ENCODE data around the gene TMEM212.
A peak's percentile ranks its signal among the peaks of the same experiment; 100 is the strongest.

TMEM212 gene

DNA sequence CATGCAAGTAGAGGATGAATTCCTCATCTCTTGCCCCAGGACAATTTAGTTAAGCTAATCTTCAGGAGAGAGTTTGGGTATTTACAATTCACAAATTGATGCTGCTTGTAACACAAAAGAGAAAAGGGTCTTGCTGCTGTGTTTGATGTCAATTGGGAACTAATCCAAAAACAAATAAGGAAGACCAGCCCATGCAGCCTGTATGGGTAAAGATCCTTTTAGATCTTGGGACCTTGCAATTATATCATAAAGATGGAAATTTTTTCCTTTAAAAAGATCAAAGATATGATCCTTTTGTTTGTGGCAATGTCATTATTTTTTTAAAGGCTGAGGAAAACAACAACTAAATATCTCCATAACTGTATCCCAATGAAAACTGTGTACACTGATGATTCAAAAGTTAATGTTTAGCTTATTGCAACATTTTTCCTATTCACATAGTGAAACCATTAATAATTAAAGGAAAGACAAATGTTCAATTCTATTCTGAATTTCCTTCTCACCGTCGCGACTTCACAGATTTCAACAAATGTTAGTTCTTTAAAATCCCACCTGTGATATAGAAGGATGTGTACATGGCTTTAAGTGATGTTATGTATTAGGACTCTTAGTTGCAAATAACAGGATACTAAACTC lies 40.2 kb downstream of the TMEM212 start:
- no peak for DNase-seq (ENCODE audit: low read depth)
- TF ChIP-seq, protein P1, sequence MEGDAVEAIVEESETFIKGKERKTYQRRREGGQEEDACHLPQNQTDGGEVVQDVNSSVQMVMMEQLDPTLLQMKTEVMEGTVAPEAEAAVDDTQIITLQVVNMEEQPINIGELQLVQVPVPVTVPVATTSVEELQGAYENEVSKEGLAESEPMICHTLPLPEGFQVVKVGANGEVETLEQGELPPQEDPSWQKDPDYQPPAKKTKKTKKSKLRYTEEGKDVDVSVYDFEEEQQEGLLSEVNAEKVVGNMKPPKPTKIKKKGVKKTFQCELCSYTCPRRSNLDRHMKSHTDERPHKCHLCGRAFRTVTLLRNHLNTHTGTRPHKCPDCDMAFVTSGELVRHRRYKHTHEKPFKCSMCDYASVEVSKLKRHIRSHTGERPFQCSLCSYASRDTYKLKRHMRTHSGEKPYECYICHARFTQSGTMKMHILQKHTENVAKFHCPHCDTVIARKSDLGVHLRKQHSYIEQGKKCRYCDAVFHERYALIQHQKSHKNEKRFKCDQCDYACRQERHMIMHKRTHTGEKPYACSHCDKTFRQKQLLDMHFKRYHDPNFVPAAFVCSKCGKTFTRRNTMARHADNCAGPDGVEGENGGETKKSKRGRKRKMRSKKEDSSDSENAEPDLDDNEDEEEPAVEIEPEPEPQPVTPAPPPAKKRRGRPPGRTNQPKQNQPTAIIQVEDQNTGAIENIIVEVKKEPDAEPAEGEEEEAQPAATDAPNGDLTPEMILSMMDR (IDR thresholded peaks at IDR 0.05; ENCODE audit: insufficient read depth, low read depth, low read length, missing control alignments) = no peak
- no peak overlapping the region for H3K4me3 ChIP-seq (ENCODE audit: low read length)

GRCh38 chr3:171883893-171884279 lies 40.7 kb downstream of the TMEM212 start:
- H3K4me3 ChIP-seq (ENCODE audit: low read length) = no peak overlapping the region
- DNase-seq (ENCODE audit: low read depth) = no peak
- TF ChIP-seq, protein P1 (IDR thresholded peaks at IDR 0.05; ENCODE audit: insufficient read depth, low read depth, low read length, missing control alignments) = no peak

DNA sequence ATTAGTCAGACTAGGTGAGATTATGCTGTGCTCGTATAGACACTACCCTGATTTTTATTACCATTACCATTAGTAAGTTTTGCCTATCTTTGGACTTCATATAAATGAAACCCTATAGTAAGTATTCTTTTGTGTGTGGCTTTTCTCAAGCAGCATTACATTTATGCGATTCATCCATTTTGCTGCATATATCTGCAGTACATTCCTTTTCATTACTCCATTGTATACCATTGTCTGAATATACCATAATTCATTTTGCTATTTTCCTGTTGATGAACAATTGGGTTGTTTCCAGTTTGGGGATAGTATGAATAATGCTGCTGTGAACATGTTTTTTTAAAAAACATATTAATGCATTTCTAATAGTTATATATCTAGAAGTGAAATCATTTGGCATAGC lies 45.3 kb downstream of the TMEM212 start:
- TF ChIP-seq, protein P1 (IDR thresholded peaks at IDR 0.05; ENCODE audit: insufficient read depth, low read depth, low read length, missing control alignments) = no peak
- no peak overlapping the region for H3K4me3 ChIP-seq (ENCODE audit: low read length)
- peak; percentile 15 for DNase-seq (ENCODE audit: low read depth)

DNA sequence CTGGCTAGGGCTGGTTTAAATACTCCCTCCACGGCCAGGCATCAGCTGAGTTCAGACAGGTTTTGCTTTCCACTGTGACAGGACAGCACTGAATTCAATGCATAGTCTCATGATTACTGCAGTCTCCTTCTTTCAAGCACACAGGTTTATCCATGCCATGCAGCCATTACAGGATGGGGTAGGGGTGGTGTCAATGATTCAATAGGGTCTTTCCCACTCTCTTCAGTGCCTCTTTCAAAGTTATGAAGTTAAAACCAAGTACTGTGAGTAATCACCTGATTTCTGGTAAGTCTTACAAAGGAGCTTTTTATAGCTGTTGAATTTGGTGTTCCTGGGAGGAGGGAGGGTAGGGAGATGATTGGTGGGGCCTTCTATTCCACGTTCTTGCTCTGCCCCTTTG lies 47.2 kb downstream of the TMEM212 start:
- TF ChIP-seq, protein P1 (IDR thresholded peaks at IDR 0.05; ENCODE audit: insufficient read depth, low read depth, low read length, missing control alignments) = no peak
- H3K4me3 ChIP-seq (ENCODE audit: low read length) = no peak overlapping the region

GRCh38 chr3:171892457-171892856 lies 49.3 kb downstream of the TMEM212 start:
- TF ChIP-seq, protein P1 (IDR thresholded peaks at IDR 0.05; ENCODE audit: insufficient read depth, low read depth, low read length, missing control alignments) = no peak
- no peak overlapping the region for H3K4me3 ChIP-seq (ENCODE audit: low read length)
- DNase-seq (ENCODE audit: low read depth) = no peak

More for the DNA sequence above, 47.2 kb downstream of the TMEM212 start:
- no peak for DNase-seq (ENCODE audit: low read depth)

DNA sequence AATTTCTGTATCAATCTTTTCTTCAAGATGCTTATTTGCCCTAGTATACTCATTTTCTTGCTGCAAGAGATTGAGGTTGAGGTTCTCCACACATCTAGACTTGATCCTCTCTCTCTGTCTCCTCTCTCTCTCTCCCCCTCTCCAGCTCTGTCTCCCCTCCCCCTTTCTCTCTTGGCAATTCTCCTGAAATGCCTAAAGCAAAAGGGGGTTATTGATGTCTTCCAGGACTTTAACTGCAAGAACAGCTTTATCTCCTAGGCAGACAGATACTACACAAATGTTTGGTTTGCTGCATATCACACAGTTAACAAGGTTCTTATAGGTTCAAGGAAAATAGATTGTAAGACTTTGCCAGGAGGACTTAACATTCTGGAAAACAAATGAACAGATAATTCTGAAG lies 52.1 kb downstream of the TMEM212 start:
- no peak for DNase-seq (ENCODE audit: low read depth)
- TF ChIP-seq, protein P1 (IDR thresholded peaks at IDR 0.05; ENCODE audit: insufficient read depth, low read depth, low read length, missing control alignments) = no peak
- no peak overlapping the region for H3K4me3 ChIP-seq (ENCODE audit: low read length)

- TF ChIP-seq, protein P1 (IDR thresholded peaks at IDR 0.05; ENCODE audit: insufficient read depth, low read depth, low read length, missing control alignments) = no peak
- no peak overlapping the region for H3K4me3 ChIP-seq (ENCODE audit: low read length)
- no peak for DNase-seq (ENCODE audit: low read depth)
These were observed 52.8 kb downstream of the TMEM212 start for GRCh38 chr3:171895900-171896299.
